Lower leg skin (tissue), 3 donors: ENCODE data around the gene LSMEM2.

Experiments
- POLR2A ChIP-seq, 2 donors: fragments of 450-650 bp; IDR thresholded peaks; one replicate each; pipeline ENCODE4 v1.6.1; 2016 to 2017; ENCODE audit warnings: antibody characterized with exemption in 2 of 2, mild to moderate bottlenecking in 1 of 2, moderate library complexity in 1 of 2
- TF ChIP-seq, protein P1 (sequence below), 3 donors: fragments of 450-650 bp; IDR thresholded peaks; one replicate each; pipeline ENCODE4 v1.5.1; 2016; ENCODE audit warnings: antibody characterized with exemption in 3 of 3, mild to moderate bottlenecking in 3 of 3, moderate library complexity in 2 of 3

DNA sequence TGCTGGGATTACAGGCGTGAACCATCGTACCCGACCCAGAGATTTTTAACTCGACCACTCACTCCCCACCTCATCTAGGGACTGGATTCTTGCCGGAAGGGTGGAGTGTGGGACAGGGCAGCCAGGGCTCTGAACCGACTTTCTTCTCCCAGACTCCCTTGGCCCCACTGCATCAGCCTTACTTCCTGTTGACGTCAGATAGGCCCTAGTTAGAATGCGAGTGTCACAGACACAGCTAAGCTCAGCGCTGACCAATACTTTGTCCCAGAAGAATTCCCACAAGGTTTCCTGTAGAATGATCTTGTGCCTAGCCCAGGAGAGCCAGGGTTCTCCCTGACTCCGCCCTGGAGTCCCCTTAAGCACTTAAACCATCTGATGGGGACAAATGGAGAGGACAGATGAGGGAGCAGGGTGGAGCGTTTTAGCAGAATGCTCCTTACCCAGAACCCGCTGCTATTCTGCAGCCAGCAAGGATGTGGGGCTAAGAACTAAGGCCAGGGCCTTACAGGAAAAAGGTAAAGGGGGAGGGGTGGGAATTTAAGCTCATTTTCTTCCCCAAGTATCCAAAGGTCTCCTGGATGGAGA is 54.9 kb downstream of the LSMEM2 start:
- TF ChIP-seq, protein P1, sequence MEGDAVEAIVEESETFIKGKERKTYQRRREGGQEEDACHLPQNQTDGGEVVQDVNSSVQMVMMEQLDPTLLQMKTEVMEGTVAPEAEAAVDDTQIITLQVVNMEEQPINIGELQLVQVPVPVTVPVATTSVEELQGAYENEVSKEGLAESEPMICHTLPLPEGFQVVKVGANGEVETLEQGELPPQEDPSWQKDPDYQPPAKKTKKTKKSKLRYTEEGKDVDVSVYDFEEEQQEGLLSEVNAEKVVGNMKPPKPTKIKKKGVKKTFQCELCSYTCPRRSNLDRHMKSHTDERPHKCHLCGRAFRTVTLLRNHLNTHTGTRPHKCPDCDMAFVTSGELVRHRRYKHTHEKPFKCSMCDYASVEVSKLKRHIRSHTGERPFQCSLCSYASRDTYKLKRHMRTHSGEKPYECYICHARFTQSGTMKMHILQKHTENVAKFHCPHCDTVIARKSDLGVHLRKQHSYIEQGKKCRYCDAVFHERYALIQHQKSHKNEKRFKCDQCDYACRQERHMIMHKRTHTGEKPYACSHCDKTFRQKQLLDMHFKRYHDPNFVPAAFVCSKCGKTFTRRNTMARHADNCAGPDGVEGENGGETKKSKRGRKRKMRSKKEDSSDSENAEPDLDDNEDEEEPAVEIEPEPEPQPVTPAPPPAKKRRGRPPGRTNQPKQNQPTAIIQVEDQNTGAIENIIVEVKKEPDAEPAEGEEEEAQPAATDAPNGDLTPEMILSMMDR (IDR thresholded peaks at IDR 0.05) = no peak
- no peak for TF ChIP-seq POLR2A (IDR thresholded peaks at IDR 0.05)
